GM21423 (cell line): Measurements from ENCODE around the gene ATL1.
A peak's percentile ranks its signal among the peaks of the same experiment; 100 is the strongest.
"Not testable (repeated sequence)": the region's sequence is repeated elsewhere in the genome, so short reads cannot be mapped to it uniquely, and the experiment has no call there.

Experiments
- ATAC-seq: cut with Tn5 transposase; IDR thresholded peaks from one replicate; pipeline ENCODE4 v1.9.1; 2021; ENCODE audit warnings: mild to moderate bottlenecking, moderate library complexity; ENCODE audit not compliant: unreplicated experiment

ATL1 gene

DNA sequence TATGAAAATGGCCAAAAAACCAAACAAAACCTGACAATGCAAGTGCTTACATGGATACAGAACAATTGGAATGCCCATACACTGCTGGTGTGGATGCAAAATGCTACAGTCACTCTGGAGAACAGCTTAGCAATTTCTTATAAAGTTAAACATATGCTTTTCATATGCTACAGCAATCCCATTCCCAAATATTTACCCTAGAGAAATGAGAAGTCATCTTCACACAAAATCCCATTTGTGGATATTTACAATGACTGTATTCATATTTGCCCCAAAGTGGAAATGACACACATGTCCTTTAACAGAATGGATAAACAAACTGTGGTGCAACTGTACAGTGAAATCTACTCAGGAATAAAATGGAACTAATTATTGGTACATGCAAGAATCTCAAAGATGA is 87.8 kb downstream of the ATL1 start:
- peak; percentile 13 for ATAC-seq

DNA sequence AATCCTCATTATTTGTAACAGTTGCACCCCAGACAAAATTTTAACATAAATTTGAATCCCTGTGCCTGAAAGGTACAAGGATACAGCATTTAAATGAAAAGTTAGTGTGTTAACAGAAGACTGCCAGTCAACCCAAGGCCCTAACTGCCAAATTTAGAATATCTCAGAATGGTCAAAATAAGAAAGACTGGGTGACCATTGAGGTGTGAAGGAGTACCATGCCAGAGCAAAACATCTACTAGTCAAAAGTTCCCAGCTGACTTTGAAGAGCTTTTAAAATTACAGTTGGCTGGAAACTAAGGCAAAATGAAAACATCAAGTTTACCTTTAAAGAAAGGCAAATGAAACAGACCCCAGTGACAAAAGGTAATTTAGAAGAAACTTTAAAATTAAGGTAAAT is 89.7 kb downstream of the ATL1 start:
- no peak for ATAC-seq

DNA sequence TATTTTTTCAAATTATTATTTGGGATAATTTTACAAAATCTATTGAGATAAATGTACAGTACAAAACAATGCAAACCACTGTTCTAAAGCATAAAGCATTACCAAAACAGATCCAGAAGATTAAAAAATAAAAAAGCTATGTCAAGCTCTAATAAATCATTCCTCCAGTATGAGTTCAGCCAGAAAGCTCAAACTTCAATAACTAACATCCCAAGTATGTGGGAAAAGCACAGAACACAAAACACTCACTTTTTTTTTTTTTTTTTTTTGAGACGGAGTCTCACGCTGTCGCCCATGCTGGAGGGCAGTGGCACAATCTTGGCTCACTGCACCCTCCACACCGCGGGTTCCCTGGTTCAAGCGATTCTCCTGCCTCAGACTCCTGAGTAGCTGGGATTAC is 96.8 kb downstream of the ATL1 start:
- ATAC-seq = no peak

DNA sequence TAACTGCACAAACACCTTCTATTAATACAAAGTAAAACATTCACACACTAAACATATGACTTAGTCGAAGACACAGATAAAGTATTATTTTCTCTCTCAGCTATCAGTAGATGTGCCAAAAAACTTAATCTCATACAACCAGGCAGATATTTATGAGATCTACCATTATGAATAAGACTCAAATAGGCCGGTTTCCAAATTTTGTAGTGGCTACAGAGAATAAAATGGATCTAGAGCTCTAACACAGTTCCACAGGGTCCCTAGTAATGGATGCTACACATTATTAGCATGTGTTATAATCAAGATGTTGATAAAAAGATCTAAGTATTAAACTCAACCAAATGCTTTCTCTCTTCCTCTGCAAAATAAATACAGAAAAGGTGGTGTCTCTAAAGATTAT is 97.8 kb downstream of the ATL1 start:
- no peak for ATAC-seq

DNA sequence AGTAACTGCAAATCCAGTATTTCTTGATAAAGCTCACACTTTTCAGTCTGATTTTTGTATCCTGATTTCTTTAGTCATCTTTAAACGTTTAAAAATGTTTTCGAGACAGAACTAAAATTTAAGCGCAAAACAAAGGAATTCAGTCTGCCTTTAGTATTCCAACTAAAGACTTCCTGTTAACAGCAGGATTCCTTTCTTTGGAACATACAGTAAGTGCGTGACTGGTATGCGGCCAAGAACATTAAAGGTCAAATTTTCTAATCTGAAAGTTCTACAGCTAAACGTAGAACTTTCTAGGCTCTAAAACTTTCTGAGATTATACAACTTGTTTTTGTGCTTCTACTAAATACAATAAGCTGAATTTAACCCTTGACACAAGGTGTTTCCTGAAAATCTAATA is 98.3 kb downstream of the ATL1 start:
- no peak for ATAC-seq

DNA sequence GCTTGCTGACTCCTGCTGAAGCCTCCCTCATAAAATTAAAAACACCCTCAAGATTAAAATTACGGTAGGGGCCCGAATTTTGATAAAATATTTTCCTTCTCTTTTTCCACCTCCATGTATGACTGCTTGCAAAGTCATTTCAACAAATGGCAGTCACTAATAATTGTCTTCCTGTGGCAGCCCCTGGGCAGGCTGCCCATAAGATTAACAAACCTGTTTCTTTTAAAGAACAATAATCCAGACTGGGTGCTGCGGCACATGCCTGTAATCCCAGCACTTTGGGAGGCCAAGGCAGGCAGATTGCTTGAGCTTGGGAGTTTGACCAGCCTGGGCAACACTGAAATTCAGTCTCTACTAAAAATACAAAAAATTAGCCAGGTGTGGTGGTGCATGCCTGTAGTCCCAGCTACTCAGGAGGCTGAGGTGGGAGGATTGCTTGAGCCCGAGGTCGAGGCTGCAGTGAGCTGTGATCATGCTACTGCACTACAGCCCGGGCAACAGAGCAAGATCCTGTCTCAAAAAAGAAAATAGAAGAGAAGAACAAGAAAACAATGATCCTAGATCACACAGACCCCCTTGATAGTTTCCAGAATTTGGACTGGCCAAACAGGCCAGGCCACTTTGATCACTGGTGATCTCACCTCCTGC is 99.5 kb downstream of the ATL1 start:
- ATAC-seq = no peak

DNA sequence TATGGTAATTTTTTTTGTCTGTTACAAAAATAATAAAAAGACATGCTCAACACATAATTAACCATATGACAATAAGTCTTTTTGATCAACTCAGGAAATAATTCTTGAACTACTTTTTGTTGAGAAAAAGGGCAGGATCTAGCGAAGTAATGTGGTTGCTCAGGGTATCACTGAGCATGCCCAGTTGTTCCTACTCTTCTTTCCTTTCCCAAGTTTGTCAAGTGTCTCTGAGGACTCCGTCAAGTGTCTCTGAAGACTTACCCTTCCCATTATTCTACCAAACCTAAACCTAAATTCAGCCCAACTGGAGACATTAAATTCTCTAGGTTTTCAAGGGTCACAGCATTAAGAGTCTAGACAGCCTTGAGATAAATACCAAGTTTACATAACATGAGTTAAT is 104.6 kb downstream of the ATL1 start:
- not testable (repeated sequence) for ATAC-seq

DNA sequence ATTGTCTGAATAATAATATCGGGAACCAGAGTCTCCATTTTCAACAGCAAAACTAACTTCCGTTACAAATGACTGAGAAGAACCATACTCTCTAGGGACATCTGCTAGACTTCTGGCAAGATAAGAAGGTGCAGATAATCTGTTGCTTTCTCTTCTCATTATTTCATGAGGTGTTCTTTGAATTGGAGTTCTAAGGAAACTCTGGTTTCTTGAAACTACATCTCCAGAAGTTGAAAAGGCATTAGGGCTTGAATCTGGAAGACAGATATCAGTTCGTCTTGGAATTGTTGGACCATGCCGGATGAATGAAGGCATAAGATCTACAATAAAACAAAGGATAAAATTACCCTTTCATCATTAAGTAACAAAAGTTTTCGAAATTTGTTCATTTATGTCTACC is 105.4 kb downstream of the ATL1 start:
- ATAC-seq = not testable (repeated sequence)

DNA sequence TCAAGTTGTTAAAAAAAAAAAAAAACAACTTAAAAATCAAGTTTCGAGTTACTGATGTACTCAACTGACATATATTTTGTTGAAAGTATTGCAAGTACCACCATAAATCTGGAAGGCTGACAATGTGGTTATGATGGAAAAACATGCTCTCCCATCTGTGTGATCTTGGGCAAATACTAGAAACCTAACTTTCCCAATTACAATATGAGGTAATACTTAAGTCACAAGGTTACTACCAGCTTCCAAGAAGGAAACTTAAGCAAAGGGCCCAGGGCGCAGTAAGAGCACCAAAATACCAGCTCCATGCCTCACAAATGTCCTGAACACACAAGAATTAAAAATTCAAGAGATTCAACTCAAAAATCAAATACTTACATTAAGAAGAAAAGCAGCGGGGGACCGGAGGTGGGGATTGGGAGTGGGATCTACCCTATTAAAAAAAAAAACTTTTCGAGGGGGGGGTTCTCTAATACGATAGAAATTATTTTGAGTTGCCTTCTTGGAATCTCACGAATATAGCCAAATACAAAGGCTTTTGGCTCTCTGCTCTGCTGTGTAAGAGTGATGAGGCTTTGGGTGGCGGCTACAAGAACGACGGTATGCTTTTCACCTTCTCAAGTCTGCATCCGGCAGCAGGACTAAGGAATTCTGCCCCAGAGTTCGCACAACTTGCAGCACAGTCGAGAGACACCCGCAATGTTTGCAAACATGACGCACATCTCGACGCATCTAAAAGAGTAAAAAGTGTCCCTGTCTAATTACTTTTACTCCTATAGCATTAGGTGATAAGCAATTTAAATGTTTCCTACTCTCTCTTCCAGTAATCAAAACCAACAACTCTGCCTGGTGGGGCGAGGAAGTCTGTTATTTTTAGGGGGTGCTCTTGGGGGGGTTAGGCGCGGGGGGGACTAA is 107.1 kb downstream of the ATL1 start:
- no peak for ATAC-seq

DNA sequence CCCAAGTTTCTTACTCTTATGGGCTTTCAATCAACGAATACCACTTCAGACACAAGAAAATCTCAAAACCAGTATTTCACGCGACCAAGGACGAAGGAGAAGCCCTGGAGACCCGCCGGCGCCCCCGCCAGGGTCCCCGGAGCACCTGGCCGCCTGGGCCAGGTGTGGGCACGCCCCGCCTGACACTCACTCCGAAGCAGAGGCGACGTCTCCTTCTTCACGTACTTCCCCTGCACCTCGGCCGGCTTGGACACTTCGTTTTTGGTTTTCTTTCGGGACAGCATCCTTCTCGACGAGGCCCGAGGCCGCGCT is 107.7 kb downstream of the ATL1 start:
- peak; percentile 39 for ATAC-seq

DNA sequence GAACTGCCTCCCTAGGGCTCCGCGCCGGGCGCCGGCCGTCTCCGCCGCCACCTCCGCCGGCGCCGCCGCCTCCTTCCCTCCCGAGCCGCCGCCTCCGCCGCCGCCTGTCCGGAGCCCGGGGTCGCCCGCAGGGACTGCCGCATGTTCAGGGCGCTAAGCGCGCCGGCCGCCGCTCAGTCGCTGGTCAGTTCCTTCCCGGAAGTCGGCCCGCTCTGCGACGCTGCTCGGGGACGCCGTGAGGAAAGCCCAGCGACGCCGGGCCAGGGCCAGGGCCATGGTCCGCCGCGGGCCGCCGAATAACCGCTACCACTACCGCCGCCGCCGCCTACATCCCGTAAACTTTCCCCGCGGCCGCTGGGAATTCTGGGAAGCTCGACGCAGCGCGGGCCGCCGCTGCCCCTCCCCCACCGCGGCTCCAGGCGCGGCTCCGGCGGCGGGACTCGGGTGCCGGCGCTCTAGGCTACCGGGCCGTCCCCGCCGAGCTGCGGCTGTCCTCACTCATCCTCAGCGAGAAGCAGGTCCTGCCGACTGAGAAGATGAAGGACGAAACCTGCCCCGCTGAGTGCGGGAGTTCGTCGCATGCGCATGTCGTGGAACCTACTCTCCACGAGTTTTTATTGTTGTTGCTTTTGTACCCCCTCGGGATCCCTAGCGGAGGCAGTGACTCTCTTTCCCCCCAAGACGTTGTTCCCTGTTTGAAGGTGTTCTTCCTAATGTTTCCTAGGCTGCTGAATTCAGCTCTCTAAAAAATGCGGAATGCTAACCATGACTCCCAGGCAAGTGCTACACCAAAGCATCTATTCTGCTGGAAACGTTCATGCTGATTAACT is 108.3 kb downstream of the ATL1 start, which contains the start of gene SAV1:
Gene SAV1, minus strand, starts transcription at position 311 of the 830 bp plus-strand sequence. CDS start 339 bp downstream, outside the sequence.
- ATAC-seq = peak; percentile 64

DNA sequence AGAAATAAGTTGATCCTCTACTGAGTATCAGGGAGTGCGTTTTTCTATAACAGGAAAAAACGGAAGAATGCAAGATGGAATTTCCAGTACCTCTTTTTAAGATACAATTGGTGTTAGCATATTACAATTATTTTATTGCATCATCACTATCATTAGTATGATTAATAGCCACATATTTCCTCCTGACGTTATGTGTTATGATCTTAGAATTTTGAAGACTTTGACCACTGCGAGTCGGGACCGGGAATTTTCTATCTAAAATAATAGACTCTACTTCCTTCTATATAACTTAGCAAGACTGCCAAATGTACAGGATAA is 108.8 kb downstream of the ATL1 start:
- ATAC-seq = no peak

DNA sequence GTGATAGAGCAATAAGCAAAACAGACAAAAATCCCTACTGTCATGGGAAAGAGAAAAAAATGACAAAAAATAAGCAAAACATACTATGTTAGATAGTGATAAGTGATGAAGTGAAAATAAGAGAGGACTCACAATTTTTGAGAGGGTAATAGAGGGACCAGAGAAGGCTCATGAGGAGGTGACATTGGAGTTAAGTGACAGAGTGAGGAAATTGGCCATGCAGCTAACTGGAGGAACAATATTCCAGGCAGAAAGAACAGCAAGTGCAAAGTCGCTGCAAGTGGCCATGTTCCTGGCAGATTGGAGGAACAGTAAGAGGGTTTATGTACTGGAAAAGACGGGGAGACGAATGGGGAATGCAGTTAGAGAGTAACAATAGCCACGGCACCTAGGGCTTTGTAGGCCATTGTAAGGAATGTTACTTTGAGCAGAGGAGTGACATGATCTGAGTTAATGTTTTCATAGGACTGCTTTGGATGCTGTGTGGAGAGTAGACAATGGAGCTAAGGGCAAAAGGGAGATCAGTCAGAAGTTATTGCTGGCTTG is 109.6 kb downstream of the ATL1 start:
- no peak for ATAC-seq

DNA sequence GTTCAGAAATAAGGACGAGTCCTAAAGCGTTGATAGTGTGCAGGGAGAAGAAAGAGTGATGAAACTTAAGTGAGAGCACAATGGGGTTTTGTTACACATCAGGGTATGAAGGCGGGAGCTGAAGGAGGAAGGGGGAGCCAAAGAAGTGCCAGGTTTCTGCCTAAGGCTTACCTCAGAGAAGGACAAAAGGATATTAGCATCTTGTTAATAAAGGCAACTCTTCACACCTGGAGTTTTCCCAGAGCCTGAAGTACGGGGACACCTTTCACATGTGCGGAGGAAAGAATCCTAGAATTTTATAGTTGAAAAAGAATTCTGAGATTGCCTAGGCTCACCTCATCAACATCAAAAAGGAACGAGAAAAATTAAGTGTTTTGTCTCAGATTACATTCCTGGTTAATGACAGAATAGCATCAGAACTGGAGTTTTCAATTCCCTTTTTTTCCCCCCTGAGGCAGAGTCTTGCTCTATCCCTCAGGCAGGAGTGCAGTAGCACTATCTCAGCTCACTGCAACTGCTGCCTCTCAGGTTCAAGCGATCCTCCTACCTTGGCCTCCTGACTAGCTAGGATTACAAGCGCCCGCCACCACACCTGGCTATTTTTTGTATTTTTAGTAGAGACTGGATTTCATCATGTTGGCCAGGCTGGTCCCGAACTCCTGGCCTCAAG is 110.4 kb downstream of the ATL1 start:
- ATAC-seq = no peak

DNA sequence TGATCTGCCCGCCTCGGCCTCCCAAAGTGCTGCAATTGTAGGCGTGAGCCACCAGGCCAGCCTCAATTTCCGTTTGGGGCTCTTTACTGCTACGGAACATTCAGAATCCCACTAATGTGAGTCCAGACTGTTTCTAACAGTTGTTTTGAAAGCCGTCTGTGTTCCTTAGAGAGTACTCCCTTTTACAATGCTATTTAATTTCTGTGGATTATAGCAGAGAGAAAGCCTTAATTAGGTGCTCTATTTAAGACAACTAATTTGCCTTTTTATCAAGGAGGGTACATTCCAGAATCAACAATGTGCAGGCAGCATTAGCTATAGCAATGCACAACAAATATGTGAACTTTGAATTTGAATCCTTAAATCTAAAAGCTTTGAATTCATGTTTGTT is 110.9 kb downstream of the ATL1 start:
- no peak for ATAC-seq

DNA sequence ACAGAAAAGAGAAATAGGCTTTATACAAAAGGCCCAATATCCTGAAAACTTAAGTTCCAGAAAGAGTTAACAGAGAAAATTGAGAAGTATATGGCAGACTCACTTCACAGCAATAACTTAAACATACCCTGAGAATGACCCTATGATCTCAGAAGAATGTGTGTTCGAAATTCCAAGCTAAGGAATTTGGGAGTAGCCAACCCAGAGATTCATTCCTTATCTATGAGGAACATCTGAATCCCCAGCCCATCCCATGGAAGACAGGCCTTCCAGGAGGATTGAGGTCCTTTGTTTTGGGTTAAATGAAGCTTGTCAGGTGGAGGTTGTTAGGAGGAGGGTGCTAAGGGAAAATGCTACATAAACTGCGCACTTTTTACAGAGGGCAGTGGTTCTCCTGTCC is 115.7 kb downstream of the ATL1 start:
- no peak for ATAC-seq

DNA sequence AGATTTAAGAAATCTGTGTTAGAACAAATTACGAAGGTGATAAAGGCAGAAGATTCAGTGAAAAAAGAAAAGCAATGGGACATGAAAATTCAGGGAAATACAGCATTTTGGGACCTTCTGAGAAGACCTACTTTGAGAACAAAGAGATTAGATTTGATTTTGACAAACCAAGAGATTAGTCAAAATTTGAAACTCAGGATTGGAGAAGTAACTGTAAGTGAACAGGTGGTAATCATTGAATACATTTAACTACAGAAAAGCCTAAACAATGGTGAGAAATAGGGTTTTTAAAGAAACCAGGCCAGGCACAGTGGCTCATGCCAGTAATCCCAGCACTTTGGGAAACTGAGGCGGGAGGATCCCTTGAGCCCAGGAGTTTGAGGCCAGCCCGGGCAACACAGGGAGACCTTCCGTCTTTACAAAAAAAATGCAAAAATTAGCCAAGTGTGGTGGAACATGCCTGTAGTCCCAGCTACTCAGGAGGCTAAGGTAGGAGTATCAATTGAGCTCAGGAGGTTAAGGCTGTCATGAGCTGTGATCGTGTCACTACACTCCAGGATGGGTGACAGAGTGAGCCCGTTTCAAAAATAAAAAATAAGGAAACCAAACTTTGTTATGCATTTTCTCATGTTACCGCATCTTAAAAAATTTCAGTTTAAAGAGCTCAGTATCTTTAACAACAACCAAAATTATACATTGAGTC is 117.0 kb downstream of the ATL1 start:
- ATAC-seq = peak; percentile 40

DNA sequence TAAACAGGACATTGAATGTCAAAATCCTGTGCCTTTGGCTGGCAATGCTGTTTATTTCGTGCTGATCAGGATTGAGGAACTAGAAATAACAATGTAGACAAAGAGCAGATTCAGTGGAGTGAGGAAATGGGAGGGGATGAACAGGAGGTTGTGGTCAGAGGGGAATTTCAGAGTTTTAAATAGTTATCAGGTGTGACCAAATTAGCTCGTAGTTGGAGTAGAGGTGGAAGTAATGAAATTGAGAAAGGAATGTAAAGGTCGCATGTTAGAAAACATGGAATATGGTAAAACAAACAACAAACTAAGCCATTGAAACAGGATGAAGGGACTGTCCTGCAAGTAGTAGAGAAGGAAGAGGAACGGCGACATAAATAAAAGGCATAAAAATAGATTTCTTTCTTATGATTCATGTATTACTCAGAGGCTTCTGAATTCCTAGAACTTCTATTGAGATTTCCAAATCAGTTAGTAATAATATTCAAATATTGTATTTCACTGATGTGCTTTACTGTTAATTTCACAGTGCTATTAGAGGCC is 117.7 kb downstream of the ATL1 start:
- ATAC-seq = peak; percentile 80

DNA sequence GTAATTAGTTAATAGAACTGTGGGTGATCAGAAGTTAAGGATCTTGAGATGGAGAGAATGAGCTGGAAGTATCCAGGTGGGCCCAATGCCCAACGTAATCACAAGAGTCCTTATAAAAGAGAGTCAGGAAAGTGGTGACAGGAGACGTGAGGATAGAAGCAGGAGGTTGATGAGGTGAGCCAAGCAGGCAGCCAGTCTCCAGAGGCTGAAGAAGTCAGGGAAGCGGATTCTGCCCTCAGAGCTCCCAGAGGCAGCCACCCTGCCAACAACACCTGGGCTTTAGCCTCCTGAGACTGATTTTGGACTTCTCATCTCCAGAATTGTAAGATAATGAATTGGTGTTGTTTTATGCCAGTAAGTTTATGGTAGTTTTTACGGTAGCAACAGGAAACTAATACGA is 118.2 kb downstream of the ATL1 start:
- no peak for ATAC-seq

DNA sequence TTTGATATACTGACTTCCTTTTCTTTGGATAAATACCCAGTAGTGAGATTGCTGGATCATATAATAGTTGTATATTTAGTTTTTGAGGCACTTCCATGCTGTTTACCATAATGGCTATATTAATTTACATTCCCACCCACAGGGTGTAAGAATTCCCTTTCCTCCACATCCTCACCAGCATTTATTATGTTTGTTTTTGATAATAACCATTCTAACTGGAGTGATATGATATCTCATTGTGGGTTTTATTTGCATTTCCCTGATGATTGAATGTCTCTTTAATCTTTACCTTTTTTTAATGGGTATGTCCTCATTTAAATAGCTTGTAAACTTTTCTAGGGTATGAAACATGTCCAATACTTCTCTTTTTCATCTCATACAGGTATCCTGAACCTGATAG is 119.7 kb downstream of the ATL1 start:
- no peak for ATAC-seq
